ENCODE data around the gene SLC39A11. TPM values are rescaled to one million over a fixed set of nuclear protein-coding genes. Genes with fewer than 3 reads are reported as not detected.
A peak's percentile ranks its signal among the peaks of the same experiment; 100 is the strongest.

SLC39A11 gene
- total RNA-seq, 1 donor from 2014 or later = 26.0 TPM

DNA sequence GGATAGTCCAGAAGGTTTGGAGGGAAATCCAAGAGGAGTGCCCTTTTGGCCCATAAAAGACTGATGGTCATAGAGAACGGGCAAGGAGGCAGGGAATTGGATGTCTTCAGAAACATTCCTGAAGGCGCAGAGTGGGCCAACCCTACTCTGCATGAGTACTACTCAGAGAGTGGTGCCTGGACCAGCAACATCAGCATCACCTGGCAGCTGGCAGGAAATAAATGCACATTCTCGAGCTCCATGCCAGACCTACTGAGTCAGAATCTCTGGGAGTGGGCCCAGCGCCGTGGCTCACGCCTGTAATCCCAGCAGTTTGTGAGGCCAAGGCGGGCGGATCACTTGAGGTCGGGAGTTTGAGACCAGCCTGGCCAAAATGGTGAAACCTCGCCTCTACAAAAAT lies 27.1 kb upstream of the SLC39A11 start:
- no peak for DNase-seq (ENCODE audit: low spot score in 2 of 2, unreplicated experiment in 2 of 2)

DNA sequence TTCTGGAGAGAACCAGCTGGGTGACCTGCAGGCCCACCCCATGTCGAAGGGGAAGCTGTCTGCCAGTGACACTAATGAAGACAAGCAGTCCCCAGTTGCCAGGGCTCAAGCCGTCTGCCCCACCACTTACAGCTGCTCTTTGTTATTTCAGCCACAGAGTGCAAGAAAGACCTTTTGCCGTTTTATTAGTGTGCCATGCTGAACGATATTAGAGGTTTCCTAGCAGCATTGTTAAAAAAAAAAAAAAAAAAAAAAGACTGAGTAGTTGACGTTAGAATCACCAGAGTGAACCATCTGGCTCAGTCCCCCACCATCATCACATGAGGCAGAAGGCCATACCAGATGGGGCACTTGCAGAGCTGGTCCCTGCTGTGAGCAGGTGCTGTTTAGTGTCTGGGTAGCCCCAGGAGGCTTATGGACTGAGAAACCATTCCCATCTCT lies 26.5 kb upstream of the SLC39A11 start:
- Mint-ChIP-seq H3K4me3 (no peak overlapping the region), H3K27ac (no peak overlapping the region), H3K27me3 (ENCODE audit: low read depth) (peaks cover 5% of the 10 kb centered on the region), H3K9me3 (no peaks in the 10 kb centered on the region), H3K36me3 (no peaks in the 10 kb centered on the region), H3K4me1 (no peaks in the 10 kb centered on the region)
- TF ChIP-seq, protein P1, sequence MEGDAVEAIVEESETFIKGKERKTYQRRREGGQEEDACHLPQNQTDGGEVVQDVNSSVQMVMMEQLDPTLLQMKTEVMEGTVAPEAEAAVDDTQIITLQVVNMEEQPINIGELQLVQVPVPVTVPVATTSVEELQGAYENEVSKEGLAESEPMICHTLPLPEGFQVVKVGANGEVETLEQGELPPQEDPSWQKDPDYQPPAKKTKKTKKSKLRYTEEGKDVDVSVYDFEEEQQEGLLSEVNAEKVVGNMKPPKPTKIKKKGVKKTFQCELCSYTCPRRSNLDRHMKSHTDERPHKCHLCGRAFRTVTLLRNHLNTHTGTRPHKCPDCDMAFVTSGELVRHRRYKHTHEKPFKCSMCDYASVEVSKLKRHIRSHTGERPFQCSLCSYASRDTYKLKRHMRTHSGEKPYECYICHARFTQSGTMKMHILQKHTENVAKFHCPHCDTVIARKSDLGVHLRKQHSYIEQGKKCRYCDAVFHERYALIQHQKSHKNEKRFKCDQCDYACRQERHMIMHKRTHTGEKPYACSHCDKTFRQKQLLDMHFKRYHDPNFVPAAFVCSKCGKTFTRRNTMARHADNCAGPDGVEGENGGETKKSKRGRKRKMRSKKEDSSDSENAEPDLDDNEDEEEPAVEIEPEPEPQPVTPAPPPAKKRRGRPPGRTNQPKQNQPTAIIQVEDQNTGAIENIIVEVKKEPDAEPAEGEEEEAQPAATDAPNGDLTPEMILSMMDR (IDR thresholded peaks at IDR 0.05; ENCODE audit: unreplicated experiment) = no peak
- DNase-seq (ENCODE audit: low spot score in 2 of 2, unreplicated experiment in 2 of 2) = no peak

More for the DNA sequence above, 27.1 kb upstream of the SLC39A11 start:
- no peak overlapping the region for H3K27ac Mint-ChIP-seq
- H3K4me3 Mint-ChIP-seq = no peak overlapping the region
- no peaks in the 10 kb centered on the region for H3K9me3 Mint-ChIP-seq
- TF ChIP-seq, protein P1 (IDR thresholded peaks at IDR 0.05; ENCODE audit: unreplicated experiment) = no peak
- H3K27me3 Mint-ChIP-seq (ENCODE audit: low read depth) = peaks cover 5% of the 10 kb centered on the region
- H3K36me3 Mint-ChIP-seq = no peaks in the 10 kb centered on the region
- no peaks in the 10 kb centered on the region for H3K4me1 Mint-ChIP-seq

DNA sequence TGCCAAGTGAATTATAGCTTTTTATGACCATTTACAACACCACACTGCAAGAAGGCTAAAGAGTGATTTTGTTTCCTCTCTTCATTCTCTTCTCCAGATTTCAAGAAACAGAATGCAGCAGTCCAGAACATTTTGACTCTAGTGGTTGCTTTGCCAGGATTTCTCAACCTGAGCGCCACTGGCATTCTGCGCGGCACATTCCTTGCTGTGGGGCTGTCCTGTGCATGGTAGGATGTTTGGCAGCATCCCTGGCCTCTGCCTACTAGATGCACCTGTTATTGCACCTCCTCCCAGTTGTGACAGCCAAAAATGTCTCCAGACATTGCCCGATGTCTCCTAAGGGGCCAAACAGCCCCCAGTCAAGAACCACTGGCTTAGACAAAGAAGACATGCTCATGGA lies 25.7 kb upstream of the SLC39A11 start:
- H3K36me3 Mint-ChIP-seq = no peaks in the 10 kb centered on the region
- H3K27me3 Mint-ChIP-seq (ENCODE audit: low read depth) = peaks cover 5% of the 10 kb centered on the region
- no peaks in the 10 kb centered on the region for H3K9me3 Mint-ChIP-seq
- no peak overlapping the region for H3K27ac Mint-ChIP-seq
- no peak for DNase-seq (ENCODE audit: low spot score in 2 of 2, unreplicated experiment in 2 of 2)
- TF ChIP-seq, protein P1 (IDR thresholded peaks at IDR 0.05; ENCODE audit: unreplicated experiment) = no peak
- H3K4me1 Mint-ChIP-seq = no peaks in the 10 kb centered on the region
- H3K4me3 Mint-ChIP-seq = no peak overlapping the region

DNA sequence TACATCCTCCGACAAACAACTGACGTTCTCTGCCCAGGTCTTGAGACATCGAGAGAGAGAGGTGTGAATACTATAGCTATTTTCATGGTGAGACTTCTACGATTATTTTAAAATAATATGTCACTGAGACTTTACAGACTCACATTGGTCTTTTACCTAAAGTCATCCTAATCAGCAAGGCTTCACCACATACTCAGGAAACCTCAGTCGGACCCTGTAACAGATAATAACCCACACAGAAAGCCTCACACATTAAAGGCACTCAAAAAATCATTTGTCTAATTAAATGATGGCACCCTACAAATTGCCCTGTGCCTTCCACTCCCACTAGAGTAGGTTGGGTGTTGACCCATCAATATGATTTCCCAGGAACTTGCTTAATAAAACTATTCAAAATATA lies 19.8 kb upstream of the SLC39A11 start:
- H3K27me3 Mint-ChIP-seq (ENCODE audit: low read depth) = peaks cover 3% of the 10 kb centered on the region
- TF ChIP-seq, protein P1 (IDR thresholded peaks at IDR 0.05; ENCODE audit: unreplicated experiment) = no peak
- no peak overlapping the region for H3K27ac Mint-ChIP-seq
- H3K36me3 Mint-ChIP-seq = no peaks in the 10 kb centered on the region
- H3K4me1 Mint-ChIP-seq = peaks cover 3% of the 10 kb centered on the region
- H3K4me3 Mint-ChIP-seq = no peak overlapping the region
- no peak for DNase-seq (ENCODE audit: low spot score in 2 of 2, unreplicated experiment in 2 of 2)
- no peaks in the 10 kb centered on the region for H3K9me3 Mint-ChIP-seq

DNA sequence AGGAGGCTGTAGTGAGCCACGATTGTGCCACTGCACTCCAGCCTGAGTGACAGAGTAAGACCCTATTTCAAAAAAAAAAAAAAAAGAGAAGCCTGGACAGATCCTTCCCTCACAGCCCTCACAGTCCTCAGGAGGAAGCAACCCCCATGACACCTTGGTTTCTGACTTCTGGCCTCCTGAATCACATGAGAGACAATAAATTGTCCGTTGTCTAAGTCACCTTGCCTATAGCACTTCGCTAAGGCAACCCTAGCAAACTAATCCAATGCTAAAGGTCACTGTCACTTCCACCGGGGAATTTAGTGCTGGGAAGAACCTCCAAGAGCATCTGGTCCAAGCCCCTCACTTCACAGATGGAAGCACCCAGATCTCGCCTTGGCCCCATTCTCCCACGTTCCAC lies 18.9 kb upstream of the SLC39A11 start:
- Mint-ChIP-seq H3K4me1 (peaks cover 5% of the 10 kb centered on the region), H3K27ac (no peak overlapping the region), H3K27me3 (ENCODE audit: low read depth) (peaks cover 3% of the 10 kb centered on the region), H3K36me3 (no peaks in the 10 kb centered on the region), H3K4me3 (no peak overlapping the region), H3K9me3 (no peaks in the 10 kb centered on the region)
- DNase-seq (ENCODE audit: low spot score in 2 of 2, unreplicated experiment in 2 of 2) = no peak
- TF ChIP-seq, protein P1 (IDR thresholded peaks at IDR 0.05; ENCODE audit: unreplicated experiment) = no peak

DNA sequence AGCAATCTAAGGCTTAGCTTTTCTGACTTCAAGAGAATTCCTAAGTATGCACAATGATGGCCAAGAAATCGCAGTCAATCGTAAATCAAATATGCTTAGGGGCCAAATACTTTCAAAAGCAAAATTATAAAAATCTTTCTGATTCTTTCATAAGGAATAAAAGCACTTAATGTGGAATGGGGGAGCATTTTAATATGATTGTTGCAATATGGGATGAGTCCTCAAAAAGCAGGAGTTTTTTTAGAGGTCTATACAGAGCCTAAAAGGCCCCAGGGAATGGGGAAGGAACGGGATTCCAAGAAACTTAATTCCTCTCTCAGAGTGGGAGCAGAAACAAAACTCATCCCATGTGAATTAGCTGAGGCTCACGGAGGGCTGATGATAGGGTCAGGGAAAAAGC lies 14.7 kb upstream of the SLC39A11 start:
- H3K36me3 Mint-ChIP-seq = no peaks in the 10 kb centered on the region
- H3K4me1 Mint-ChIP-seq = peaks cover 5% of the 10 kb centered on the region
- TF ChIP-seq, protein P1 (IDR thresholded peaks at IDR 0.05; ENCODE audit: unreplicated experiment) = no peak
- H3K4me3 Mint-ChIP-seq = no peak overlapping the region
- no peaks in the 10 kb centered on the region for H3K27me3 Mint-ChIP-seq (ENCODE audit: low read depth)
- DNase-seq (ENCODE audit: low spot score in 2 of 2, unreplicated experiment in 2 of 2) = no peak
- H3K9me3 Mint-ChIP-seq = no peaks in the 10 kb centered on the region
- H3K27ac Mint-ChIP-seq = peak overlapping the region; percentile 74
